ENCODE results near the gene GARNL3. TPM values are rescaled to one million over a fixed set of nuclear protein-coding genes. Genes with fewer than 3 reads are reported as not detected.

Gene GARNL3
- total and polyA plus RNA-seq, 7 donors = 1.2 to 4.8 (median 2.2) TPM

DNA sequence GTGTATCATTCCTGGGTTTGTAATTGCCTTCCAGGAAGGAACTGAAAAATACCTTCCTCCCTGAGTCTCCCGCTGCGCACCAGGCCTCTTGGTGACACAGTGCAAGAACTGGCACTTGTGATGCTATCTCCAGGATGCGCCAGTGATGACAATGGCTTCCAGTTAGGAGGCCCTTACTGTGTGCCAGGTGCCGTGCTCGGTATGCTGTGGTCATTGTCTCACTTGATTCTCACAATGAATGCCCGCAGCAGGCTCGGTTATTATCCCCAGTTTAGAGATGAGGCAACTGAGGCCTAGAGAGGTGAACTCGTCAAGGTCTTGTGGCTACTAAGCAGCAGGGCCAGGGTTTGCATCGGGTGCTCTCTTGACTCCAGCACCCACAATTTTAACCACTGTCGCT, 100.9 kb downstream of the GARNL3 start:
- Histone ChIP-seq H3K36me3 (ENCODE audit: insufficient read depth in 1 of 2, low read depth in 1 of 2) (peaks cover 0 to 14% of the 10 kb centered on the region in 2 donors), H3K27ac (no peak overlapping the region), H3K27me3 (ENCODE audit: insufficient read depth in 3 of 3, low read length in 2 of 3) (no peaks in the 10 kb centered on the region), H3K4me1 (no peaks in the 10 kb centered on the region), H3K4me3 (no peak overlapping the region), H3K9me3 (no peaks in the 10 kb centered on the region)
- TF ChIP-seq, protein P1, sequence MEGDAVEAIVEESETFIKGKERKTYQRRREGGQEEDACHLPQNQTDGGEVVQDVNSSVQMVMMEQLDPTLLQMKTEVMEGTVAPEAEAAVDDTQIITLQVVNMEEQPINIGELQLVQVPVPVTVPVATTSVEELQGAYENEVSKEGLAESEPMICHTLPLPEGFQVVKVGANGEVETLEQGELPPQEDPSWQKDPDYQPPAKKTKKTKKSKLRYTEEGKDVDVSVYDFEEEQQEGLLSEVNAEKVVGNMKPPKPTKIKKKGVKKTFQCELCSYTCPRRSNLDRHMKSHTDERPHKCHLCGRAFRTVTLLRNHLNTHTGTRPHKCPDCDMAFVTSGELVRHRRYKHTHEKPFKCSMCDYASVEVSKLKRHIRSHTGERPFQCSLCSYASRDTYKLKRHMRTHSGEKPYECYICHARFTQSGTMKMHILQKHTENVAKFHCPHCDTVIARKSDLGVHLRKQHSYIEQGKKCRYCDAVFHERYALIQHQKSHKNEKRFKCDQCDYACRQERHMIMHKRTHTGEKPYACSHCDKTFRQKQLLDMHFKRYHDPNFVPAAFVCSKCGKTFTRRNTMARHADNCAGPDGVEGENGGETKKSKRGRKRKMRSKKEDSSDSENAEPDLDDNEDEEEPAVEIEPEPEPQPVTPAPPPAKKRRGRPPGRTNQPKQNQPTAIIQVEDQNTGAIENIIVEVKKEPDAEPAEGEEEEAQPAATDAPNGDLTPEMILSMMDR (IDR thresholded peaks at IDR 0.05) = no peak
- intact Hi-C loops (cut with DNase I) = no loop called here
- 87 to 92% (median 87%) methylated on average over 10 of the region's 10 CpGs for WGBS, 3 donors
- no peak for ATAC-seq
- no peak for DNase-seq

DNA sequence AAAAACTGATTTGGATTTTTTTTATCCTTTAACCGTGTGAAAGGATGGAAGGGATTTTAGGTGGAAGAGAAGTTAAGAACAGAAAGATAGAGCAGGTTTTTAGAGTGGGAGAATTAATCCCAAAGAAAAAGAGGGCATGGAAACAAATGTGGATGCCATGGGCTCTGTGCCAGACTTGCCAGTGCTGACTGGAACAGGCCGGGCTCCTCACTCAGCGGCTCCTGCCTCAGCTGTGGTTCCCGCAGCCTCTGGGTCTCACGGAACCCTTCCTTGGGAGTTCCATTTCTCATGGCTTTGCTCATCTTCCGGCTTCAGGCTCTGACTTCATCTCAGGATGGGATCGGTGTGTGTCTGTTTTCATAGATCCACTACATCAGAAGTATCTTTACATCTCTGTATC, 102.0 kb downstream of the GARNL3 start:
- 51 to 75% (median 60%) methylated on average over 7 of the region's 7 CpGs for WGBS, 3 donors
- H3K36me3 ChIP-seq (ENCODE audit: insufficient read depth in 1 of 2, low read depth in 1 of 2) = peaks cover 0 to 14% of the 10 kb centered on the region in 2 donors
- H3K27me3 ChIP-seq (ENCODE audit: insufficient read depth in 3 of 3, low read length in 2 of 3) = no peaks in the 10 kb centered on the region
- no peak overlapping the region for H3K4me3 ChIP-seq
- H3K4me1 ChIP-seq = no peaks in the 10 kb centered on the region
- no peak for ATAC-seq
- DNase-seq = no peak
- intact Hi-C loops (cut with DNase I) = no loop called here
- TF ChIP-seq, protein P1 (IDR thresholded peaks at IDR 0.05) = no peak
- no peak overlapping the region for H3K27ac ChIP-seq
- H3K9me3 ChIP-seq = no peaks in the 10 kb centered on the region

DNA sequence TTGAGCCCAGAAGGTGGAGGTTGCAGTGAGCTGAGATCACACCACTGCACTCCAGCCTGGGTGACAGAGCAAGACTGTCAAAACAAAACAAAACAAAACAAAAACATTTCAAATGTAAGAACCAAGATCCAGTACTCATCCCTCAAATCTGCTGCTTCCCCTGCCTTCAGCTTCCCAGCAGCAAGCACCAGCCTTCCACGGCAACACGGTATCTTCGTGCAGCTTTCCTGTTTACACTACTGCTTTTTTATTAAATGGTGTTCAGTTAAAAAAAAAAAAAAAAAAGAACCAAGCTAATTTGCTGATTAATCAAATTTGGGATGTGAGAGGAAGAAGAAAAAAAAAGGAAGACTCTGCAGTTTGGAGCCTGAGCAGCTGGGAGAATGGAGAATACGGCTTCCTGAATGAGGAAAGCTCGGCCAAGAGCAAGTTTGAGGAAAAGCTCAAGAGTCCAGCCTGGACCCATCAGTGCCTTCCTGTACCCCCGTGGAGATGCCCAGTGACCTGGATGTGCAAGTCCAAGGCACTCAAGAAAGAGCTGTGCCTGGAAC, 104.4 kb downstream of the GARNL3 start:
- Histone ChIP-seq H3K36me3 (ENCODE audit: insufficient read depth in 1 of 2, low read depth in 1 of 2) (peaks cover 0 to 14% of the 10 kb centered on the region in 2 donors), H3K4me1 (no peaks in the 10 kb centered on the region), H3K27ac (no peak overlapping the region), H3K27me3 (ENCODE audit: insufficient read depth in 3 of 3, low read length in 2 of 3) (no peaks in the 10 kb centered on the region), H3K4me3 (no peak overlapping the region), H3K9me3 (no peaks in the 10 kb centered on the region)
- TF ChIP-seq, protein P1 (IDR thresholded peaks at IDR 0.05) = no peak
- 76 to 79% (median 77%) methylated on average over 6 of the region's 6 CpGs for WGBS, 3 donors
- intact Hi-C loops (cut with DNase I) = no loop called here
- no peak for ATAC-seq
- no peak for DNase-seq

DNA sequence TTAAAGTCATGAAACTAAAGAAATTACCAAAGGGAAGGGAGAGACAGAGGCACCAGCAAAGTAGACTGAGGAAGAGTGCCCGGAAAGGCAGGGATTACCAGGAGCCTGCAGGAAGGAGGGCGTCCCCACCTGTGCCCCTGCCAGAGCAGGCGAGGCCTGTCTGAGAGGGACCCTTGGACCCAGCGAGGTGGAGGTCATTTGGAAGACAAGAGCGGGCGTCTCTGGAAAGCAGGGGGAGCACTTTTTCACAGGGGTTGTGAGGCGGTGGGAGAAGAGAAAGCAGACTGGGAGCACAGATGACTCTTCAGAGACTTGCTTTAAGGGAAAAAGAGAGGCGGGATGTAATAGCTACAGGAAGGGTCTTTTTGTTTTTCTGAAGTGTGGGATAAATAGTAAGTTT, 104.9 kb downstream of the GARNL3 start:
- no peak overlapping the region for H3K4me3 ChIP-seq
- no peaks in the 10 kb centered on the region for H3K9me3 ChIP-seq
- no peak for ATAC-seq
- no peak overlapping the region for H3K27ac ChIP-seq
- H3K36me3 ChIP-seq (ENCODE audit: insufficient read depth in 1 of 2, low read depth in 1 of 2) = peaks cover 0 to 11% of the 10 kb centered on the region in 2 donors
- no peaks in the 10 kb centered on the region for H3K27me3 ChIP-seq (ENCODE audit: insufficient read depth in 3 of 3, low read length in 2 of 3)
- TF ChIP-seq, protein P1 (IDR thresholded peaks at IDR 0.05) = no peak
- intact Hi-C loops (cut with DNase I) = no loop called here
- DNase-seq = no peak
- H3K4me1 ChIP-seq = no peaks in the 10 kb centered on the region
- WGBS, 3 donors = 87 to 94% (median 94%) methylated on average over 8 of the region's 8 CpGs

DNA sequence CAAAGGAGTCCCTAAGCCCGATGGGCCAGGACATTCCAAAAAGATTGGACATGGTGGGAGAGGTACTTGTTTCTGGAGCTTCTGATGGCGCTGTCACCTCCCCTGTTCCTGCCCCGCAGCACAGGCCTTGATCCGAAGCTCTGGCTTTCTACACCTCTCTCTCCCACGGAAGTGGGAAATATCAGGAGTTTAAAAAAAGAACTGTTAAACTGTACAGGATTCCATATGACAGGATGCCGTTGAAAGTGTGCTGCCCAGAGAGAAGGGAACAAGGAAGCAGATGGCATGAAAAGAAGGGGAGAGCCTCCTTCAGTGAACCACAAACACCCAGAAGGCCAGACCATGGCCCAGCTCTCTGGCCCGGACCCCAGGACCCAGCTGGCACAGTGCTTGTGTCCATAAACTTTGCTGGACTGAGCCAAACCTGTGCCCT, 105.6 kb downstream of the GARNL3 start:
- TF ChIP-seq, protein P1 (IDR thresholded peaks at IDR 0.05) = no peak
- Histone ChIP-seq H3K9me3 (no peaks in the 10 kb centered on the region), H3K27me3 (ENCODE audit: insufficient read depth in 3 of 3, low read length in 2 of 3) (no peaks in the 10 kb centered on the region), H3K4me1 (no peaks in the 10 kb centered on the region), H3K4me3 (no peak overlapping the region), H3K36me3 (ENCODE audit: insufficient read depth in 1 of 2, low read depth in 1 of 2) (peaks cover 0 to 4% of the 10 kb centered on the region in 2 donors), H3K27ac (no peak overlapping the region)
- no peak for ATAC-seq
- no peak for DNase-seq
- intact Hi-C loops (cut with DNase I) = no loop called here
- WGBS, 3 donors = 61 to 71% (median 67%) methylated on average over 7 of the region's 7 CpGs

Measured in psoas muscle (tissue), 8 donors.